Caco-2 (cell line): Measurements from ENCODE around the gene KRTAP10-6. TPM values are rescaled to one million over a fixed set of nuclear protein-coding genes. Genes with fewer than 3 reads are reported as not detected.

Experiments used
- BruUV-seq: library from RNA; stranded (reverse); fragments of 400-500 nt; replicated peaks from 2 replicates; lab custom pipeline; 2021; lab: Mats Ljungman, UMichigan
- CTCF ChIA-PET: fragments of 300-600 bp; sonication (Branson Sonifier 250); formaldehyde crosslinking; loops from one replicate; lab custom pipeline; 2022; ENCODE audit warnings: antibody characterized with exemption; lab: Charles Lee
- POLR2A ChIA-PET: fragments of 300-600 bp; sonication (Branson Sonifier 250); formaldehyde crosslinking; loops from one replicate; lab custom pipeline; 2022; ENCODE audit warnings: antibody characterized with exemption; lab: Charles Lee
- DNase-seq, 2 experiments: peaks; one replicate each; pipeline versions ENCODE4 v3.0.0 to v3.0.0-alpha.2; 2020 to 2022
- H3K27me3 ChIP-seq: replicated peaks from 2 replicates; pipeline ENCODE4 v1.6.0; 2011; ENCODE audit warnings: low read length; ENCODE audit not compliant: control insufficient read depth, insufficient read depth
- H3K36me3 ChIP-seq: 2 replicates; pipeline ENCODE4 v1.5.1; 2011; ENCODE audit warnings: low read length; ENCODE audit not compliant: control insufficient read depth, insufficient read depth
- H3K4me1 ChIP-seq: fragments of 250-450 bp; sonication (Bioruptor Pico); 2 replicates; pipeline ENCODE4 v1.5.1; 2020; ENCODE audit warnings: mild to moderate bottlenecking
- H3K4me3 ChIP-seq: 2 replicates; pipeline ENCODE4 v1.5.1; 2011; ENCODE audit warnings: low read depth, mild to moderate bottlenecking, control low read depth, low read length
- H3K9me3 ChIP-seq: fragments of 250-450 bp; sonication (Bioruptor Pico); 2 replicates; pipeline ENCODE4 v1.5.1; 2020; ENCODE audit warnings: mild to moderate bottlenecking, moderate library complexity
- H3K27ac Mint-ChIP-seq: one replicate; pipeline ENCODE4 v1.8.0; 2022; ENCODE audit warnings: mixed read lengths; ENCODE audit not compliant: unreplicated experiment
- H3K27me3 Mint-ChIP-seq: one replicate; pipeline ENCODE4 v1.8.0; 2022; ENCODE audit warnings: mixed read lengths; ENCODE audit not compliant: insufficient read depth, unreplicated experiment
- H3K36me3 Mint-ChIP-seq: one replicate; pipeline ENCODE4 v1.8.0; 2022; ENCODE audit warnings: mild to moderate bottlenecking, mixed read lengths; ENCODE audit not compliant: insufficient read depth, unreplicated experiment
- H3K4me1 Mint-ChIP-seq: one replicate; pipeline ENCODE4 v1.8.0; 2022; ENCODE audit warnings: low read depth, mixed read lengths; ENCODE audit not compliant: unreplicated experiment
- H3K4me3 Mint-ChIP-seq: one replicate; pipeline ENCODE4 v1.8.0; 2022; ENCODE audit warnings: mild to moderate bottlenecking, moderate library complexity, mixed read lengths; ENCODE audit not compliant: unreplicated experiment
- H3K9me3 Mint-ChIP-seq: one replicate; pipeline ENCODE4 v1.8.0; 2022; ENCODE audit warnings: mixed read lengths; ENCODE audit not compliant: unreplicated experiment
- CTCF ChIP-seq, 2 experiments: fragments of 200-600 bp in 1 of 2; IDR thresholded peaks; 1 replicate in 1 of 2; 2 replicates in 1 of 2; pipeline versions ENCODE4 v1.5.1 to v1.8.0; 2011 to 2022; ENCODE audit warnings: antibody characterized with exemption in 1 of 2, control low read depth in 1 of 2, inconsistent platforms in 1 of 2, low read depth in 1 of 2, low read length in 1 of 2, mild to moderate bottlenecking in 1 of 2, moderate library complexity in 1 of 2; ENCODE audit not compliant: insufficient read depth in 1 of 2, severe bottlenecking in 1 of 2, unreplicated experiment in 1 of 2
- intact Hi-C: fragments of 100-400 bp; cut with micrococcal nuclease; formaldehyde crosslinking; loops from one replicate; pipeline ENCODE4 v1.10.0; 2022; ENCODE audit not compliant: unreplicated experiment
- total RNA-seq: library from RNA; stranded (reverse); gene quantifications from 2 replicates; pipeline ENCODE4 v1.2.3, GENCODE V29; 2022

KRTAP10-6 gene
- total RNA-seq, 1 experiment from 2014 or later = not detected

- BruUV-seq = no TSS peak
- no peak overlapping the region for H3K4me3 Mint-ChIP-seq
- no peaks in the 10 kb centered on the region for H3K9me3 ChIP-seq
- no peaks in the 10 kb centered on the region for H3K4me1 ChIP-seq
- H3K27me3 Mint-ChIP-seq = peaks cover 6% of the 10 kb centered on the region
- H3K36me3 ChIP-seq = no peaks in the 10 kb centered on the region
- no peaks in the 10 kb centered on the region for H3K9me3 Mint-ChIP-seq
- no peak overlapping the region for H3K4me3 ChIP-seq
- H3K27ac Mint-ChIP-seq = no peak overlapping the region
- no peak for DNase-seq
- no peaks in the 10 kb centered on the region for H3K36me3 Mint-ChIP-seq
- no peak for TF ChIP-seq CTCF (IDR thresholded peaks at IDR 0.05; ENCODE audit: insufficient read depth in 1 of 2, low read depth in 1 of 2, low read length in 1 of 2, severe bottlenecking in 1 of 2, unreplicated experiment in 1 of 2)
- H3K4me1 Mint-ChIP-seq = no peaks in the 10 kb centered on the region
- ChIA-PET CTCF (no interaction called here), POLR2A (no interaction called here)
- intact Hi-C loops = no loop called here
- H3K27me3 ChIP-seq = no peaks in the 10 kb centered on the region
These were observed 2.6 kb downstream of the KRTAP10-6 start for GRCh38 chr21:44589586-44590305.

GRCh38 chr21:44589094-44589493 is 3.2 kb downstream of the KRTAP10-6 start:
- DNase-seq = no peak
- TF ChIP-seq CTCF (IDR thresholded peaks at IDR 0.05; ENCODE audit: insufficient read depth in 1 of 2, low read depth in 1 of 2, low read length in 1 of 2, severe bottlenecking in 1 of 2, unreplicated experiment in 1 of 2) = no peak
- ChIA-PET CTCF (no interaction called here), POLR2A (no interaction called here)
- intact Hi-C loops = no loop called here
- Mint-ChIP-seq H3K27ac (no peak overlapping the region), H3K9me3 (no peaks in the 10 kb centered on the region), H3K4me1 (no peaks in the 10 kb centered on the region), H3K36me3 (no peaks in the 10 kb centered on the region), H3K4me3 (no peak overlapping the region), H3K27me3 (peaks cover 6% of the 10 kb centered on the region)
- no TSS peak for BruUV-seq
- no peaks in the 10 kb centered on the region for H3K9me3 ChIP-seq
- no peaks in the 10 kb centered on the region for H3K36me3 ChIP-seq
- no peaks in the 10 kb centered on the region for H3K27me3 ChIP-seq
- no peaks in the 10 kb centered on the region for H3K4me1 ChIP-seq
- H3K4me3 ChIP-seq = no peak overlapping the region

GRCh38 chr21:44585892-44586291 is 6.4 kb downstream of the KRTAP10-6 start:
- H3K36me3 Mint-ChIP-seq = no peaks in the 10 kb centered on the region
- peaks cover 20% of the 10 kb centered on the region for H3K9me3 Mint-ChIP-seq
- ChIA-PET POLR2A (no interaction called here), CTCF (no interaction called here)
- no peak for TF ChIP-seq CTCF (IDR thresholded peaks at IDR 0.05; ENCODE audit: insufficient read depth in 1 of 2, low read depth in 1 of 2, low read length in 1 of 2, severe bottlenecking in 1 of 2, unreplicated experiment in 1 of 2)
- no peaks in the 10 kb centered on the region for H3K36me3 ChIP-seq
- H3K27me3 Mint-ChIP-seq = peaks cover 6% of the 10 kb centered on the region
- no peaks in the 10 kb centered on the region for H3K4me1 ChIP-seq
- no TSS peak for BruUV-seq
- intact Hi-C loops = no loop called here
- H3K27me3 ChIP-seq = no peaks in the 10 kb centered on the region
- H3K4me3 Mint-ChIP-seq = no peak overlapping the region
- no peaks in the 10 kb centered on the region for H3K4me1 Mint-ChIP-seq
- no peak overlapping the region for H3K4me3 ChIP-seq
- DNase-seq = no peak
- no peak overlapping the region for H3K27ac Mint-ChIP-seq
- peaks cover 15% of the 10 kb centered on the region; the same call in 1 of the 2 replicates for H3K9me3 ChIP-seq
